GM12873 (cell line): ENCODE data around the gene SH3PXD2A.

Source experiments
- TF ChIP-seq, protein P1 (sequence below): IDR thresholded peaks from 2 replicates; pipeline ENCODE4 v1.5.1; 2012; ENCODE audit warnings: low read depth, mild to moderate bottlenecking, moderate library complexity, low read length, control low read depth; ENCODE audit not compliant: insufficient read depth; ENCODE audit errors: missing control alignments

SH3PXD2A gene

DNA sequence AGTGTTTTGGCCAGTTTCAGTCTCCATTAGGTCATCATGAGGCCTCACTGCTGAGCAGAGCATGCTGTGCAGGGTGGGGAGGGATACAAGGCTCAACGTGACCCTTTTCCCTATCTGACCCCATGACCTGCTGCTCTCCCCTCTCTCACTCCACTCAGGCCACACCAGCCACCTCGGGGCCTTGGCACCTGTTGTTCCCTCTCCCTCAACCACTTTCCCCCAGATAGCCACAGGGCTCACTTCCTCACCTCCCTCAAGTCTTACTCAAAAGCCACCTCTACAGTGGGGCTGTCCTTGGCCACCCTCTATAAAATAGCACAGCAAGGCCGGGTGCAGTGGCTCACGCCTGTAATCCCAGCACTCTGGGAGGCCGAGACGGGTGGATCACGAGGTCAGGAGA, 13.9 kb downstream of the SH3PXD2A start:
- TF ChIP-seq, protein P1, sequence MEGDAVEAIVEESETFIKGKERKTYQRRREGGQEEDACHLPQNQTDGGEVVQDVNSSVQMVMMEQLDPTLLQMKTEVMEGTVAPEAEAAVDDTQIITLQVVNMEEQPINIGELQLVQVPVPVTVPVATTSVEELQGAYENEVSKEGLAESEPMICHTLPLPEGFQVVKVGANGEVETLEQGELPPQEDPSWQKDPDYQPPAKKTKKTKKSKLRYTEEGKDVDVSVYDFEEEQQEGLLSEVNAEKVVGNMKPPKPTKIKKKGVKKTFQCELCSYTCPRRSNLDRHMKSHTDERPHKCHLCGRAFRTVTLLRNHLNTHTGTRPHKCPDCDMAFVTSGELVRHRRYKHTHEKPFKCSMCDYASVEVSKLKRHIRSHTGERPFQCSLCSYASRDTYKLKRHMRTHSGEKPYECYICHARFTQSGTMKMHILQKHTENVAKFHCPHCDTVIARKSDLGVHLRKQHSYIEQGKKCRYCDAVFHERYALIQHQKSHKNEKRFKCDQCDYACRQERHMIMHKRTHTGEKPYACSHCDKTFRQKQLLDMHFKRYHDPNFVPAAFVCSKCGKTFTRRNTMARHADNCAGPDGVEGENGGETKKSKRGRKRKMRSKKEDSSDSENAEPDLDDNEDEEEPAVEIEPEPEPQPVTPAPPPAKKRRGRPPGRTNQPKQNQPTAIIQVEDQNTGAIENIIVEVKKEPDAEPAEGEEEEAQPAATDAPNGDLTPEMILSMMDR, result no peak

- TF ChIP-seq, protein P1, result no peak
Measured at GRCh38 chr10:103840740-103841070, 14.7 kb downstream of the SH3PXD2A start.

DNA sequence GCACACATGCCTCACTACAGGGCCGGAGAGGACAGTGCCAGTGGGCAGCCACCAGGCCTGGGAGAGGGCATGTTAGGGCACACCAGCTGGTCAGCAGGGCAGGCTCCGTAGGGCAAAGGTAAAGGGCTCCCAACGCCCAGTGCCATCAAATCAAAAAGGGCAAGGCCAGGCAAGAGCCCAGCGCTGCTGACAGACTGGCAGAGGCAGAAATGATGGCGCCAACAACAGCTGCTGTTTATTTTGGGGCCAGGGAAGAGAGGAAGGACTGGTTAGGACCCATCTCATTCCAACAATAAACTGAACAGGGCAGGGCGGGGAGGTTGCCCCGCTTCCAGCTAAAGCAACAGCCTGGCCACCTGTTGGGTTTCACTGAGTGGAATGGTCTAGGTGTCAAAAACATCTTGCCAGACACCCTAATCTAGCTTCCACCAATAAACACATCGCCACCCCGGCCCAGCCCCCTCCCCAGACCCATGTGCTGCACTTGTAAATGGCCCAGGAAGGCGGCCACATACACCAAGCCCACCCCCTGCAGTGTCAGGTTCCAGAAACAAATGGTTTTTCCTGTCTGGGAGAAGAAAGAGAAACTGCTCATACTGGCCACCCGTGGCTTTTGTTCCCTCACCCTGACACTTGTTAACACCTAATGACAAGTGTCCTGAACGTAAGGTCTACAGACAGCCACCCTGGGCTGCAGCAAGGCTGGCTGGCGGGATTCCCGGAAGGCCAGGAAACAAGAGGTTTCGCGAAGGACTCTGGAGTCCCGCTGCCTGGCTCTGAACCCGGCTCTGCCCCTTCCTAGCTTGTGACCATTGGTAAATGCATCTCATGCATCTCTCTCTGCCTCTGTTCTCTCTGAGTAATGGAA, 15.3 kb downstream of the SH3PXD2A start:
- TF ChIP-seq, protein P1, result no peak

DNA sequence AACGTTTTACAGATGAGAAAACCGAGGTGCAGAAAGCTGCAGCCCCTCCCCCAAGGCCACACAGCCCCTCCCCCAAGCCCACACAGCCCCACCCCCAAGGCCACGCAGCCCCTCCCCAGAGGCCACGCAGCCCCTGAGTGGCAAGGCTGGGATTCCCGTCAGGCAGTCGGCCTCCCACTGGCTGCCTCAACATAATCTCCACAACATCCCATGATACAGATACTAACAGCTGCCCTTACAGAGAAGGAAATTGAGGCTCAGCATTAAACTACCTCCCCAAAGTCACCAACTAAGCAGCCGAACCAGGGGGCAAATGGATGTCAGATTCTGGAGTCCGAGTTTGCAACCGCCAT, 15.9 kb downstream of the SH3PXD2A start:
- TF ChIP-seq, protein P1, result no peak

GRCh38 chr10:103838862-103839518, 16.4 kb downstream of the SH3PXD2A start:
- TF ChIP-seq, protein P1, result no peak

GRCh38 chr10:103838070-103838395, 17.3 kb downstream of the SH3PXD2A start:
- TF ChIP-seq, protein P1, result no peak

DNA sequence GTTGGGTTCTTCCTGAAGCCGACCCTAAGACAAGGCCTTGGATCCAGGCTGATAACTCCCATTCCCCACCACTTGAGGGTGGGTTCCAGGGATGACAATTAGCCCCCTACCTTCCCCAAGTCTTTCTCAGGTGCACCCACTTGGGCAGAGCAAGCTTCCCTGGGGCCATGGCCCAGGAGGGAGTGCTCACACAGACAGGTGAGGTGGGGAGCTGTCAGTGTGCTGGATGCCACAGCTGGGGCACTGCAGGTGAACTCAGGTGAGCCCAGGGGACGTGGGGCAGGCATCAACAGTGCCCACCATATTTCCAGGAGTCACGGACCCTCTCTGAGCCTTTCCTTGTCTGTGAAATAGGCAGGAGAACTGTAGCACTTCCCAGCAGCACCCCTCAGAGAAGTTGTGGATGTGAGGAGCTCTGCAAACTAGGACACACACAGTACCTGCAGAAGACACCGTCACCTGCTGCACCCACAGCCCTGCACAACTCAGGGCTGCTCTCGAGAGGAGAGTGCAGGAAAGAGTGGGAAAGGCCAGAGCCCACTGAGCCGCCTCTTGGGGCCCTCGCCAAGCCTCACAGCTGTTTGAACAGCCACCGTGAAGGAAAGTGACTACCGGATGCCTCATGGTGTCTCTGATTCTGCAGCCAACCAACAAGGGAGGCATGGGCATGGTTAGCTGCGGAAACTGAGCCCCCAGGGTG, 17.9 kb downstream of the SH3PXD2A start:
- TF ChIP-seq, protein P1, result no peak
